ENCODE data around the gene ING4. TPM values are rescaled to one million over a fixed set of nuclear protein-coding genes. Genes with fewer than 3 reads are reported as not detected.
A peak's percentile ranks its signal among the peaks of the same experiment; 100 is the strongest.

ING4 gene
- polyA plus RNA-seq, 2 donors = 15.2 to 24.7 TPM

- 73 to 76% methylated on average over 3 of the region's 3 CpGs for WGBS, 2 donors
- Histone ChIP-seq H3K27me3 (ENCODE audit: control insufficient read depth in 1 of 2, insufficient read depth in 2 of 2, low read length in 2 of 2) (no peaks in the 10 kb centered on the region), H3K27ac (ENCODE audit: low read depth in 2 of 2, low read length in 1 of 2) (no peak overlapping the region), H3K36me3 (ENCODE audit: control insufficient read depth in 2 of 2, insufficient read depth in 2 of 2, low read length in 1 of 2) (peaks cover 0 to 3% of the 10 kb centered on the region in 2 donors), H3K9me3 (ENCODE audit: control insufficient read depth in 2 of 2, insufficient read depth in 1 of 2, low read depth in 1 of 2, low read length in 1 of 2) (no peaks in the 10 kb centered on the region), H3K4me1 (ENCODE audit: control insufficient read depth in 2 of 2, insufficient read depth in 2 of 2, low read length in 1 of 2) (peaks cover 0 to 18% of the 10 kb centered on the region in 2 donors), H3K4me3 (ENCODE audit: low read depth in 1 of 2, low read length in 2 of 2) (no peak overlapping the region)
These were observed 31.4 kb downstream of the ING4 start for GRCh38 chr12:6631549-6631961.

GRCh38 chr12:6630736-6631135 is 32.2 kb downstream of the ING4 start:
- Histone ChIP-seq H3K4me3 (ENCODE audit: low read depth in 1 of 2, low read length in 2 of 2) (no peak overlapping the region), H3K27ac (ENCODE audit: low read depth in 2 of 2, low read length in 1 of 2) (no peak overlapping the region), H3K27me3 (ENCODE audit: control insufficient read depth in 1 of 2, insufficient read depth in 2 of 2, low read length in 2 of 2) (no peaks in the 10 kb centered on the region), H3K9me3 (ENCODE audit: control insufficient read depth in 2 of 2, insufficient read depth in 1 of 2, low read depth in 1 of 2, low read length in 1 of 2) (no peaks in the 10 kb centered on the region), H3K4me1 (ENCODE audit: control insufficient read depth in 2 of 2, insufficient read depth in 2 of 2, low read length in 1 of 2) (peaks cover 0 to 18% of the 10 kb centered on the region in 2 donors), H3K36me3 (ENCODE audit: control insufficient read depth in 2 of 2, insufficient read depth in 2 of 2, low read length in 1 of 2) (peaks cover 0 to 3% of the 10 kb centered on the region in 2 donors)
- WGBS, 2 donors = 55 to 64% methylated on average over 5 of the region's 5 CpGs

GRCh38 chr12:6627616-6628015 is 35.3 kb downstream of the ING4 start:
- H3K9me3 ChIP-seq (ENCODE audit: control insufficient read depth in 2 of 2, insufficient read depth in 1 of 2, low read depth in 1 of 2, low read length in 1 of 2) = no peaks in the 10 kb centered on the region
- peaks cover 0 to 9% of the 10 kb centered on the region in 2 donors for H3K4me1 ChIP-seq (ENCODE audit: control insufficient read depth in 2 of 2, insufficient read depth in 2 of 2, low read length in 1 of 2)
- WGBS, 2 donors = 41 to 55% methylated on average over 7 of the region's 7 CpGs
- no peak overlapping the region for H3K4me3 ChIP-seq (ENCODE audit: low read depth in 1 of 2, low read length in 2 of 2)
- peaks cover 0 to 3% of the 10 kb centered on the region in 2 donors for H3K36me3 ChIP-seq (ENCODE audit: control insufficient read depth in 2 of 2, insufficient read depth in 2 of 2, low read length in 1 of 2)
- H3K27ac ChIP-seq (ENCODE audit: low read depth in 2 of 2, low read length in 1 of 2) = no peak overlapping the region
- no peaks in the 10 kb centered on the region for H3K27me3 ChIP-seq (ENCODE audit: control insufficient read depth in 1 of 2, insufficient read depth in 2 of 2, low read length in 2 of 2)

- Histone ChIP-seq H3K36me3 (ENCODE audit: control insufficient read depth in 2 of 2, insufficient read depth in 2 of 2, low read length in 1 of 2) (peaks cover 0 to 3% of the 10 kb centered on the region in 2 donors), H3K4me1 (ENCODE audit: control insufficient read depth in 2 of 2, insufficient read depth in 2 of 2, low read length in 1 of 2) (peaks cover 0 to 5% of the 10 kb centered on the region in 2 donors), H3K4me3 (ENCODE audit: low read depth in 1 of 2, low read length in 2 of 2) (no peak overlapping the region), H3K9me3 (ENCODE audit: control insufficient read depth in 2 of 2, insufficient read depth in 1 of 2, low read depth in 1 of 2, low read length in 1 of 2) (no peaks in the 10 kb centered on the region), H3K27me3 (ENCODE audit: control insufficient read depth in 1 of 2, insufficient read depth in 2 of 2, low read length in 2 of 2) (no peaks in the 10 kb centered on the region), H3K27ac (ENCODE audit: low read depth in 2 of 2, low read length in 1 of 2) (no peak overlapping the region)
- WGBS, 2 donors = 67 to 81% methylated on average over 8 of the region's 8 CpGs
These were observed 36.1 kb downstream of the ING4 start for GRCh38 chr12:6626654-6627283.

GRCh38 chr12:6620885-6621274 is 42.0 kb downstream of the ING4 start:
- peaks cover 0 to 3% of the 10 kb centered on the region in 2 donors for H3K9me3 ChIP-seq (ENCODE audit: control insufficient read depth in 2 of 2, insufficient read depth in 1 of 2, low read depth in 1 of 2, low read length in 1 of 2)
- peaks cover 0 to 4% of the 10 kb centered on the region in 2 donors for H3K4me1 ChIP-seq (ENCODE audit: control insufficient read depth in 2 of 2, insufficient read depth in 2 of 2, low read length in 1 of 2)
- H3K27ac ChIP-seq (ENCODE audit: low read depth in 2 of 2, low read length in 1 of 2) = no peak overlapping the region
- H3K4me3 ChIP-seq (ENCODE audit: low read depth in 1 of 2, low read length in 2 of 2) = no peak overlapping the region
- H3K27me3 ChIP-seq (ENCODE audit: control insufficient read depth in 1 of 2, insufficient read depth in 2 of 2, low read length in 2 of 2) = no peaks in the 10 kb centered on the region
- 84 to 90% methylated on average over 29 of the region's 29 CpGs for WGBS, 2 donors
- peaks cover 0 to 17% of the 10 kb centered on the region in 2 donors for H3K36me3 ChIP-seq (ENCODE audit: control insufficient read depth in 2 of 2, insufficient read depth in 2 of 2, low read length in 1 of 2)

GRCh38 chr12:6620137-6620884 is 42.6 kb downstream of the ING4 start:
- Histone ChIP-seq H3K36me3 (ENCODE audit: control insufficient read depth in 2 of 2, insufficient read depth in 2 of 2, low read length in 1 of 2) (peaks cover 0 to 17% of the 10 kb centered on the region in 2 donors), H3K27ac (ENCODE audit: low read depth in 2 of 2, low read length in 1 of 2) (no peak overlapping the region), H3K4me1 (ENCODE audit: control insufficient read depth in 2 of 2, insufficient read depth in 2 of 2, low read length in 1 of 2) (peaks cover 0 to 4% of the 10 kb centered on the region in 2 donors), H3K27me3 (ENCODE audit: control insufficient read depth in 1 of 2, insufficient read depth in 2 of 2, low read length in 2 of 2) (no peaks in the 10 kb centered on the region), H3K9me3 (ENCODE audit: control insufficient read depth in 2 of 2, insufficient read depth in 1 of 2, low read depth in 1 of 2, low read length in 1 of 2) (peaks cover 0 to 3% of the 10 kb centered on the region in 2 donors), H3K4me3 (ENCODE audit: low read depth in 1 of 2, low read length in 2 of 2) (no peak overlapping the region)
- 59 to 62% methylated on average over 88 of the region's 88 CpGs for WGBS, 2 donors

GRCh38 chr12:6618483-6619225 is 44.3 kb downstream of the ING4 start:
- peaks cover 0 to 17% of the 10 kb centered on the region in 2 donors for H3K36me3 ChIP-seq (ENCODE audit: control insufficient read depth in 2 of 2, insufficient read depth in 2 of 2, low read length in 1 of 2)
- peaks cover 0 to 3% of the 10 kb centered on the region in 2 donors for H3K9me3 ChIP-seq (ENCODE audit: control insufficient read depth in 2 of 2, insufficient read depth in 1 of 2, low read depth in 1 of 2, low read length in 1 of 2)
- no peaks in the 10 kb centered on the region for H3K27me3 ChIP-seq (ENCODE audit: control insufficient read depth in 1 of 2, insufficient read depth in 2 of 2, low read length in 2 of 2)
- no peak overlapping the region for H3K27ac ChIP-seq (ENCODE audit: low read depth in 2 of 2, low read length in 1 of 2)
- H3K4me1 ChIP-seq (ENCODE audit: control insufficient read depth in 2 of 2, insufficient read depth in 2 of 2, low read length in 1 of 2) = peaks cover 0 to 7% of the 10 kb centered on the region in 2 donors
- no peak overlapping the region for H3K4me3 ChIP-seq (ENCODE audit: low read depth in 1 of 2, low read length in 2 of 2)
- WGBS, 2 donors = 79 to 83% methylated on average over 5 of the region's 5 CpGs

- Histone ChIP-seq H3K4me1 (ENCODE audit: control insufficient read depth in 2 of 2, insufficient read depth in 2 of 2, low read length in 1 of 2) (peaks cover 13 to 15% of the 10 kb centered on the region in 2 donors), H3K27me3 (ENCODE audit: control insufficient read depth in 1 of 2, insufficient read depth in 2 of 2, low read length in 2 of 2) (no peaks in the 10 kb centered on the region), H3K36me3 (ENCODE audit: control insufficient read depth in 2 of 2, insufficient read depth in 2 of 2, low read length in 1 of 2) (peaks cover 0 to 14% of the 10 kb centered on the region in 2 donors), H3K9me3 (ENCODE audit: control insufficient read depth in 2 of 2, insufficient read depth in 1 of 2, low read depth in 1 of 2, low read length in 1 of 2) (peaks cover 0 to 3% of the 10 kb centered on the region in 2 donors), H3K4me3 (ENCODE audit: low read depth in 1 of 2, low read length in 2 of 2) (no peak overlapping the region), H3K27ac (ENCODE audit: low read depth in 2 of 2, low read length in 1 of 2) (peak overlapping the region in 1 of 2 donors; percentile 33)
- 46 to 58% methylated on average over 3 of the region's 3 CpGs for WGBS, 2 donors
These were observed 47.1 kb downstream of the ING4 start for GRCh38 chr12:6615802-6616201.

- peak overlapping the region; percentile 93 to 99 for H3K27ac ChIP-seq (ENCODE audit: low read depth in 2 of 2, low read length in 1 of 2)
- peaks cover 12 to 13% of the 10 kb centered on the region in 2 donors for H3K4me1 ChIP-seq (ENCODE audit: control insufficient read depth in 2 of 2, insufficient read depth in 2 of 2, low read length in 1 of 2)
- H3K9me3 ChIP-seq (ENCODE audit: control insufficient read depth in 2 of 2, insufficient read depth in 1 of 2, low read depth in 1 of 2, low read length in 1 of 2) = no peaks in the 10 kb centered on the region
- no peaks in the 10 kb centered on the region for H3K27me3 ChIP-seq (ENCODE audit: control insufficient read depth in 1 of 2, insufficient read depth in 2 of 2, low read length in 2 of 2)
- peaks cover 0 to 3% of the 10 kb centered on the region in 2 donors for H3K36me3 ChIP-seq (ENCODE audit: control insufficient read depth in 2 of 2, insufficient read depth in 2 of 2, low read length in 1 of 2)
- H3K4me3 ChIP-seq (ENCODE audit: low read depth in 1 of 2, low read length in 2 of 2) = no peak overlapping the region
- 41 to 54% methylated on average over 7 of the region's 7 CpGs for WGBS, 2 donors
These were observed 48.3 kb downstream of the ING4 start for GRCh38 chr12:6614513-6615172.
